GM10248 (cell line): Measurements from ENCODE around the gene SMARCE1.

Source experiments
- CTCF ChIA-PET: fragments of 300-600 bp; sonication (Branson Sonifier 250); formaldehyde crosslinking; extraction: SDS; loops from one replicate; lab custom pipeline; 2021; ENCODE audit warnings: antibody characterized with exemption; lab: Yijun Ruan, JAX
- POLR2A ChIA-PET: fragments of 350-650 bp; sonication (Branson Sonifier 250); formaldehyde crosslinking; extraction: SDS; loops from one replicate; lab custom pipeline; 2020; ENCODE audit warnings: antibody characterized with exemption; lab: Yijun Ruan, JAX
- DNase-seq: peaks from one replicate; pipeline ENCODE4 v3.0.0; 2012; ENCODE audit errors: extremely low spot score
- CTCF ChIP-seq: IDR thresholded peaks from 2 replicates; pipeline ENCODE4 v1.5.1; 2012; ENCODE audit warnings: mild to moderate bottlenecking, low read depth; ENCODE audit errors: extremely low read depth, missing control alignments, control extremely low read depth

Gene SMARCE1

GRCh38 chr17:40611840-40612474 is 35.7 kb downstream of the SMARCE1 start:
- no peak for DNase-seq
- no peak for TF ChIP-seq CTCF
- ChIA-PET POLR2A (no interaction called here), CTCF (interaction anchor here (0.9 to 4.1 kb wide), 4 partner anchors 8 to 10 kb away, joined by 3 to 72 read pairs (median 4); no protein-coding TSS in a partner anchor)

GRCh38 chr17:40610359-40610758 is 37.3 kb downstream of the SMARCE1 start:
- no peak for TF ChIP-seq CTCF
- DNase-seq = no peak
- POLR2A ChIA-PET = interaction anchor here (0.5 kb wide), 1 partner anchor 54 kb away, joined by 3 read pairs; no protein-coding TSS in a partner anchor
- CTCF ChIA-PET = interaction anchor here (1.5 kb wide), 1 partner anchor 10 kb away, joined by 3 read pairs; no protein-coding TSS in a partner anchor

DNA sequence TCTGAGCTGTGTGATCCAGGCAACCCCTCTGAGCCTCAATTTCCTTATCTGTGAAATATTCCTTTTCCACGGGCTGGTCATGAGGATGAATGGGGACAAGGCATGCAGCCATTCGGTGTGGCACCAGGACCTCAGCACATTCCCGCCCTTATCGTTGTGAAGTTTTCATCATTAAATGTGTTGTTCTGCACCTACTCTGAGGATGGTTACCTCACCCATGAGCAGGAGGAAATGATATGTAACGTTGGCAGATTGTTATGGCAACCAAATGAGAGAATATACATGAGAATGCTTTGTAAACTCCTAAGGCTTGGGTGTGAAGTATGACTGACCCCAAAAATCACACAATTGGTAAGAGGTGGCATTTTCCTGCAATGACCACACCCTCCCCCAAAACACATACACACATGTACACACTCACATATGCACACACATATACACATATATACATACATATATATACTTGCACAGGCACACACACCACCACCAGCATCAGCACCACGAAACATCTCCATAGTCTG is 39.5 kb downstream of the SMARCE1 start:
- ChIA-PET CTCF (interaction anchor here (8.0 kb wide), 1 partner anchor 46 kb away, joined by 53 read pairs; the partner anchor contains the start of gene CCR7), POLR2A (no interaction called here)
- DNase-seq = no peak
- TF ChIP-seq CTCF = no peak

DNA sequence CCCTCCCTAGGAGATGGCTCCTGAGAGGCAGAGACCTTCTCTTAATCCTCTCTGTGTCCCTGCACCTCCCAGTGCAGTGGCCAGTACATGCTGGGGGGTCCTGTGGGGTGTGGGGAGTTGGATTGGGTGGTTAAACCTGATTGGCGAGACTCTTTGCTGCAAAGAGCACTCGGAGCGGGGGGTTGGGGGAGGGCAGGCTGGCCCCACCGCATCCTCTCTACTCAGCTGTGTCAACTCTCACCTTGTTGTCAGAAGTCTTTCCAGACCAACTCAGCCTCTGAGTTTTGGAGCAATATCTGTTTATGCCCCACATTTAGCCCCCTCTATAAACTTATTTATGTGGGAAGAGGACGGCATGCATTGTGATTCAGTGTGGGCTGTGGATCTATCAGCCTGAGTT is 40.0 kb downstream of the SMARCE1 start:
- no peak for TF ChIP-seq CTCF
- CTCF ChIA-PET = interaction anchor here (1.0 to 8.0 kb wide), 4 partner anchors 8 to 45 kb away, joined by 3 to 53 read pairs (median 5); partner anchors contain the start of gene CCR7
- POLR2A ChIA-PET = interaction anchor here (0.5 kb wide), 1 partner anchor 7 kb away, joined by 3 read pairs; no protein-coding TSS in a partner anchor
- no peak for DNase-seq

DNA sequence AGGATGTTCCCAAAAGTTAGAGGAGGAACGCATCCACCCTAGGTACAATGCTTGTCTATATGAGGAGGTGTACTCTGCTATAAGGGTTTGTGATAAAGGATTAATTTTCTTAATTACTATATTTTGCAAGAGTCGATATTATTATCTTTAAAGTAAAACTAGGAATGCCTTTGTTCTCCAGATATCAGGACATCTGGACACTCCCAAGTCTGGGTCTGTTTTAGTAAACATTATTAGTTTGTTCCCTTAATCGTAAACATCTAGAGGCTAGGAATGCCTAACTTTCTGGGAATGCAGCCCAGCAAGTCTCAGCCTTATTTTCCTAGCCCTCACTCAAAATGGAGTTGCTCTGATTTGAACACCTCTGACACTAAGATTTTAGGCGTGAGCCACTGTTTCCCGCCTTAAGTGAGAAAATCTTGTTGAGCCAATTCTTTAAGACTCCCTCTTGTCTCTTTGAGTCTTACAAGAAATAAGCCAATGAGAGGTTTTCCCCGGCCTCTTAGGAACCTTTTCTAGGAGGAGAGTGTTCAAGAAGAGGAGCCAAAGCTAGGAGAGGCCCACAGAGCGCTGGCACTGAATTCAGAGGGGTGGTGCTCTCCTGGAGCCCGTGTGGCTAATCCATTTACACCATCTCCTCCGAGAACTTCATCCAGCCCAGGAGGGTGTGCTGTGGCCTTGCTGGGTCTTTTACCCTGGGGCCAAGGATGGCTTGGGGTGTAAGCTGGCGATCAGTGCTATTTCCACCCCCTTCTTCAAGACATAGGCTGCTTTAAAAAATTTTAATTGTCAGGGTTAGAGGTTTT is 40.9 kb downstream of the SMARCE1 start:
- ChIA-PET POLR2A (interaction anchor here (0.5 kb wide), 1 partner anchor 8 kb away, joined by 3 read pairs; no protein-coding TSS in a partner anchor), CTCF (interaction anchor here (0.8 to 8.0 kb wide), 5 partner anchors 9 to 44 kb away, joined by 3 to 53 read pairs (median 4); partner anchors contain the start of gene CCR7)
- TF ChIP-seq CTCF = no peak

DNA sequence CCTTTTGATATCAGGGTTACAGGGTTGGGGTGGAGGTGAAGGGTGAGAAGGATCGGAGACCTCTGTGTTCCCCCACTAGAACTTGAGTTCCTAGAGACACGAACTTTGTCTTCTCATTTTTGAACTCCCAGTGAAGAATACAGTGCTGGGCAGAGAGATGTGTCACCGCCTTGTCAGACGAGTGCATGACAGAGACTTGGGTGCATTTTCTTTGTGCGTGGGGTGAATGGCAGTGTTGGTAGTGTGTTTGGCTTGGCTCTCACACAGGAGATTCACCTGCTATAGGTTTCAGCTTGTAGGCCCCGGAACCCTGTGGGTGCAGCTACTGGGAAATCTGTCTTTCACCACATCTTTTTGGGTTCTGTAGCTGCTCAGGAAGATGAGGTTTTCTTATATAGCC is 42.3 kb downstream of the SMARCE1 start:
- TF ChIP-seq CTCF = no peak
- POLR2A ChIA-PET = interaction anchor here (0.6 kb wide), 1 partner anchor 1402 kb away, joined by 7 read pairs; no protein-coding TSS in a partner anchor
- no peak for DNase-seq
- CTCF ChIA-PET = interaction anchor here (2.1 to 8.0 kb wide), 4 partner anchors 9 to 51 kb away, joined by 7 to 72 read pairs (median 38); partner anchors contain the start of gene CCR7

More for the DNA sequence above, 40.9 kb downstream of the SMARCE1 start:
- DNase-seq = no peak
